ENCODE results near the gene SLC16A1. TPM values are rescaled to one million over a fixed set of nuclear protein-coding genes. Genes with fewer than 3 reads are reported as not detected.

Gene SLC16A1
- polyA plus RNA-seq, 1 donor: 43.0 TPM

DNA sequence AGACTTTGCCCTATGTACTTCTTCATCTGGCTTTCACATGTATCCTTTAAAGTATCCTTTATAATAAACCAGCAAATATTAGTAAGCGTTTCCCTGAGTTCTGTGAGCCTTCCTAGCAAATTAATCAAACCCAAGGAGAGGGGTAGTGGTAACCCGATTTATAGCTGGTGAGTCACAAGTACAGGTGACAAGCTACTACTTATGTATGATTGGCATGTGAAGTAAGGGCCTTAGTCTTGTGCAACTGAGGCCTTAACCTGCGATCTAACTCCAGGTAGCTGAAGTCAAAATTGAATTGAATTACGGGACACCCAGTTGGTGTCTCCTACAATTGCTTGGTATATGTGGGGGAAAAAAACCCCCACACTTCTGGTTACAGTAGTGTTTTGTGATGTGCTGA is 26.0 kb downstream of the SLC16A1 start:
- DNase-seq: peak in 1 of 2 donors; percentile 50

DNA sequence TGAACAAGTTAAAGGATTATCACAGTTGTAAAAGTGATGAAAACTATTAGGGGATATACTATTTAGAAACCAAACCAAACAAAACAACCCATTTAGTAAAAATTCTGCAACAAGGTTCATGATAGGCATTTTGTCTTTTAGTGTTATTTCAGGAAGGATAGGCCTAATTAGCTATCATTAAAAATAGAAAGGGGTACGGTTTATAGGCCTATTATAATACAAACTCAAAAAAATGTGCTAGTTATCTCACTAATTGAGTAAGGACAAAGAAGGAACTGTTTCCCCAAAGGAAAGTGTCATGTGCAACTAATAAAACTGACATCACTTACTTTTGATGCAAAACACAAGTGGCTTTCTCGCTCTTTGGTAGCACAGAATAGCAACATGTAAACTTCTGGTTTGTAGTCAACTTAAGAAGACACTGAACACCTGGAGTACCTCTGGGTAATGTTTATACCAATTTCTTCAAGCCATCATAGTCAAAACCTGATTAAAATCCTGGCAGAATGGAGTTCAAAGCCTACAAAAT is 28.5 kb downstream of the SLC16A1 start:
- H3K27me3 ChIP-seq (ENCODE audit: control insufficient read depth, insufficient read depth, low read length): no peaks in the 10 kb centered on the region
- H3K4me1 ChIP-seq (ENCODE audit: control insufficient read depth, insufficient read depth, low read length): no peaks in the 10 kb centered on the region
- no peaks in the 10 kb centered on the region for H3K9me3 ChIP-seq (ENCODE audit: control insufficient read depth, low read depth, low read length)
- H3K36me3 ChIP-seq (ENCODE audit: control insufficient read depth, insufficient read depth, low read length): peaks cover 3% of the 10 kb centered on the region
- H3K4me3 ChIP-seq (ENCODE audit: low read length): no peak overlapping the region
- no peak overlapping the region for H3K27ac ChIP-seq (ENCODE audit: low read length)
- WGBS (ENCODE audit: insufficient coverage, low lambda C conversion rate): no CpG with 5 or more reads among the region's 2 CpGs
- peak in 1 of 2 donors; percentile 56 for DNase-seq

More for the DNA sequence above, 26.0 kb downstream of the SLC16A1 start:
- Histone ChIP-seq H3K4me1 (ENCODE audit: control insufficient read depth, insufficient read depth, low read length) (no peaks in the 10 kb centered on the region), H3K9me3 (ENCODE audit: control insufficient read depth, low read depth, low read length) (no peaks in the 10 kb centered on the region), H3K4me3 (ENCODE audit: low read length) (no peak overlapping the region), H3K27ac (ENCODE audit: low read length) (no peak overlapping the region), H3K27me3 (ENCODE audit: control insufficient read depth, insufficient read depth, low read length) (no peaks in the 10 kb centered on the region), H3K36me3 (ENCODE audit: control insufficient read depth, insufficient read depth, low read length) (no peaks in the 10 kb centered on the region)
- no CpG with 5 or more reads among the region's 4 CpGs for WGBS (ENCODE audit: insufficient coverage, low lambda C conversion rate)

DNA sequence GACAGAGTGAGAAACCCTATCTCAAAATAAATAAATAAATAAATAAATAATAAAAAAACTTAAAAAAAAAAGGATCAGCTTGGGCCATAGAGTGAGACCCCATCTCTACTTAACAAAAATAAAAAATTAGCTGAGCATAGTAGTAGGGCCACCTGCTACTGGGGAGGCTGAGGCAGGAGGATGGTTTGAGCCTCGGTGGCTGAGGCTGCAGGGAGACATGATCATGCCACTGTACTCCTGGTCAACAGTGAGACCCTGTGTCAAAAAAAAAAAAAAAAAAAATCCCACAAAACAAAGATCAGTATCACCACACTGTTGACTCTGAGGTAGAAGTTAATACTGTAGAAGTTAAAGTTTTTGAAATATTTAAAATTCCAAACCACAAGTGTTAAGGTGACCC is 29.1 kb downstream of the SLC16A1 start:
- H3K4me1 ChIP-seq (ENCODE audit: control insufficient read depth, insufficient read depth, low read length): no peaks in the 10 kb centered on the region
- no peaks in the 10 kb centered on the region for H3K27me3 ChIP-seq (ENCODE audit: control insufficient read depth, insufficient read depth, low read length)
- H3K27ac ChIP-seq (ENCODE audit: low read length): no peak overlapping the region
- H3K9me3 ChIP-seq (ENCODE audit: control insufficient read depth, low read depth, low read length): no peaks in the 10 kb centered on the region
- no peak for DNase-seq
- H3K4me3 ChIP-seq (ENCODE audit: low read length): no peak overlapping the region
- peaks cover 5% of the 10 kb centered on the region for H3K36me3 ChIP-seq (ENCODE audit: control insufficient read depth, insufficient read depth, low read length)
- WGBS (ENCODE audit: insufficient coverage, low lambda C conversion rate): no CpG with 5 or more reads among the region's 1 CpG

DNA sequence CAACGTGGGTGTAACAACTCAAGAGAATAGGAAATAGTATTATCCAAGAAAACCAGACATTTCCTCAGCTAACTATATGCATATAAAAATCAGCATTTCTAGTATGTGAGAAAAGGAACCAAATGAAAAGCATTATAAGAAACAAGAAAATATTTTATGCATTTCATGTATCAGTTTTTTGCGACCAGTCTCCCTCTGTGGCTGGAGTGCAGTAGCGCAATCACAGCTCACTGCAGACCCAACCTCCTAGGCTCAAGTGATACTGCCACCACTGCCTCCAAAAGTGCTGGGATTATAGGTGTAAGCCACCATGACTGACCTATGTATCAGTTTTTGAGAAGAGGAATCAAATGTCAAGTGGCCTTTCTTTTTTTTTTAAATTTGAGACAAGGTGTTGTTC is 31.0 kb downstream of the SLC16A1 start:
- no peaks in the 10 kb centered on the region for H3K4me1 ChIP-seq (ENCODE audit: control insufficient read depth, insufficient read depth, low read length)
- H3K9me3 ChIP-seq (ENCODE audit: control insufficient read depth, low read depth, low read length): no peaks in the 10 kb centered on the region
- H3K27ac ChIP-seq (ENCODE audit: low read length): no peak overlapping the region
- H3K36me3 ChIP-seq (ENCODE audit: control insufficient read depth, insufficient read depth, low read length): peaks cover 6% of the 10 kb centered on the region
- H3K4me3 ChIP-seq (ENCODE audit: low read length): no peak overlapping the region
- DNase-seq: no peak
- no CpG with 5 or more reads among the region's 3 CpGs for WGBS (ENCODE audit: insufficient coverage, low lambda C conversion rate)
- no peaks in the 10 kb centered on the region for H3K27me3 ChIP-seq (ENCODE audit: control insufficient read depth, insufficient read depth, low read length)

- H3K27me3 ChIP-seq (ENCODE audit: control insufficient read depth, insufficient read depth, low read length): no peaks in the 10 kb centered on the region
- no peak for DNase-seq
- no peak overlapping the region for H3K27ac ChIP-seq (ENCODE audit: low read length)
- no peak overlapping the region for H3K4me3 ChIP-seq (ENCODE audit: low read length)
- peaks cover 8% of the 10 kb centered on the region for H3K36me3 ChIP-seq (ENCODE audit: control insufficient read depth, insufficient read depth, low read length)
- WGBS (ENCODE audit: insufficient coverage, low lambda C conversion rate): no CpG with 5 or more reads among the region's 12 CpGs
- no peaks in the 10 kb centered on the region for H3K9me3 ChIP-seq (ENCODE audit: control insufficient read depth, low read depth, low read length)
- H3K4me1 ChIP-seq (ENCODE audit: control insufficient read depth, insufficient read depth, low read length): no peaks in the 10 kb centered on the region
These were observed 32.0 kb downstream of the SLC16A1 start for GRCh38 chr1:112923959-112924349.

- no peak for DNase-seq
- H3K9me3 ChIP-seq (ENCODE audit: control insufficient read depth, low read depth, low read length): no peaks in the 10 kb centered on the region
- H3K36me3 ChIP-seq (ENCODE audit: control insufficient read depth, insufficient read depth, low read length): peaks cover 8% of the 10 kb centered on the region
- H3K27ac ChIP-seq (ENCODE audit: low read length): no peak overlapping the region
- no peak overlapping the region for H3K4me3 ChIP-seq (ENCODE audit: low read length)
- H3K27me3 ChIP-seq (ENCODE audit: control insufficient read depth, insufficient read depth, low read length): no peaks in the 10 kb centered on the region
- WGBS (ENCODE audit: insufficient coverage, low lambda C conversion rate): no CpG with 5 or more reads among the region's 25 CpGs
- H3K4me1 ChIP-seq (ENCODE audit: control insufficient read depth, insufficient read depth, low read length): no peaks in the 10 kb centered on the region
These were observed 32.6 kb downstream of the SLC16A1 start for GRCh38 chr1:112923234-112923958.

- no peak for DNase-seq
- Histone ChIP-seq H3K27ac (ENCODE audit: low read length) (no peak overlapping the region), H3K36me3 (ENCODE audit: control insufficient read depth, insufficient read depth, low read length) (peaks cover 3% of the 10 kb centered on the region), H3K4me3 (ENCODE audit: low read length) (no peak overlapping the region), H3K27me3 (ENCODE audit: control insufficient read depth, insufficient read depth, low read length) (no peaks in the 10 kb centered on the region), H3K9me3 (ENCODE audit: control insufficient read depth, low read depth, low read length) (no peaks in the 10 kb centered on the region), H3K4me1 (ENCODE audit: control insufficient read depth, insufficient read depth, low read length) (peaks cover 3% of the 10 kb centered on the region)
- WGBS (ENCODE audit: insufficient coverage, low lambda C conversion rate): no CpG with 5 or more reads among the region's 5 CpGs
These were observed 44.3 kb downstream of the SLC16A1 start for GRCh38 chr1:112911506-112912220.

GRCh38 chr1:112909847-112910246 is 46.1 kb downstream of the SLC16A1 start:
- no peaks in the 10 kb centered on the region for H3K9me3 ChIP-seq (ENCODE audit: control insufficient read depth, low read depth, low read length)
- no peak for DNase-seq
- no peaks in the 10 kb centered on the region for H3K27me3 ChIP-seq (ENCODE audit: control insufficient read depth, insufficient read depth, low read length)
- no peaks in the 10 kb centered on the region for H3K36me3 ChIP-seq (ENCODE audit: control insufficient read depth, insufficient read depth, low read length)
- no peak overlapping the region for H3K4me3 ChIP-seq (ENCODE audit: low read length)
- no CpG with 5 or more reads among the region's 2 CpGs for WGBS (ENCODE audit: insufficient coverage, low lambda C conversion rate)
- no peak overlapping the region for H3K27ac ChIP-seq (ENCODE audit: low read length)
- H3K4me1 ChIP-seq (ENCODE audit: control insufficient read depth, insufficient read depth, low read length): peaks cover 11% of the 10 kb centered on the region

DNA sequence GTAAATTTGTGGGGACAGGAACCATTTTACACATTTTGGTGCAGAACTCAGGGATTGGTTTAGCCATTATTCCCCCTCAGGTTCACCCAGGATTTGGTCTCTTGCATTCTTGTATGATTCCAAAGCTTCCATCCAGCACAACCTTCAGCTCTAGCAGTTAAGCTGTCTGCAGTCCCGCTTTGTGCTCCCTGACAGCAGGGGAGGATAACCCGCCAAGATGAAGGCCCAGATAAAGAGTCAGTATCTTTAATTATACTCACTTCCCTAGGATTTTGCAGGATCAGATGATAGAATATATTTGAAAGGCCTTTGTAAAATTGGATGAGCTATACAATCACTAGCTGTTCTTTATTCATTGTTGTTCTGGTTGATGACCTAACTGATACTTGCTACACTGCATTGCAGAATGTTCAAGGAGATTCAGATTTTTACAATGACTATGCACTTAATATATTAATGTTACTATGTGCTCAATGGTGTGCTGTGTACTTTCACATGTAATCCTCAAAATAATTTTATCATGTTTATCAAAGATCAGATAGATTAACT is 49.8 kb downstream of the SLC16A1 start:
- Histone ChIP-seq H3K4me1 (ENCODE audit: control insufficient read depth, insufficient read depth, low read length) (peaks cover 23% of the 10 kb centered on the region), H3K27me3 (ENCODE audit: control insufficient read depth, insufficient read depth, low read length) (no peaks in the 10 kb centered on the region), H3K36me3 (ENCODE audit: control insufficient read depth, insufficient read depth, low read length) (no peaks in the 10 kb centered on the region), H3K9me3 (ENCODE audit: control insufficient read depth, low read depth, low read length) (no peaks in the 10 kb centered on the region), H3K27ac (ENCODE audit: low read length) (peak overlapping the region; percentile 86), H3K4me3 (ENCODE audit: low read length) (no peak overlapping the region)
- no peak for DNase-seq
- 80% methylated on average over 1 of the region's 2 CpGs for WGBS (ENCODE audit: insufficient coverage, low lambda C conversion rate)

DNA sequence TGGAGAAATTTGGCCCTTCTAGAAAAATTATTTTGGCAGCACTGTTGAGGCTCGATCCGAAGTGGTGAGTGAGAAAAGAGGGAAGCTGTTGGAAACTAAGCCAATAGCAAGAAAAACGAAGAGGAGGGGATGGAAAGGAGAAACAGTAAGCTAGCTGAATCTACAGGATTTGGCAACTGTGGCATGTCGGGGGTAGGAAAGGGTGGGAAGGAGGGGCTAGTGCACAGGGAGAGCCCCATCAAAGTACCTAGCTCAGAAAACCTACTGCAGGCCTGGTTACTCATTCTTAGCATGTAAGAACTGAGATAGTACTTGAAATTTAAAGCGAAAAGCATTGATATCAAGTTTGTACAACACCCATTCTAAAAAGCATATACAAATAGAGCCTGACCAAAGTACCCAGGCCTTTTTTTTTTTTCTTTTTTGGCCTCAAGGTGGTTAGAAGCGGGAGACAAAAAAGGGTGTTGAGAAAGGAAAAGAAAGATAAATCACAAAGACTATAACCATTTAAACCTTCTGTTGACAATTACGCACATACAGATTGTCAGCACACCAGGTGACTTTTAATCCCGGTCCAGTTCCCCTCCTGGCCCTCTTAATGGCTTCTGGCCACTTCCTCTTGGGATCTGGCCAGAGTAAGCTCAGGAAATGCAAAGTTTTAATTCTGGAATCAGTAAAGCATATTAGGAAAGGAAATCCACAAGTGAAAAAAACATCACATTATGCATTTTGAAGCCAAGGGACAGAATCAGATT is 50.4 kb downstream of the SLC16A1 start:
- no peaks in the 10 kb centered on the region for H3K9me3 ChIP-seq (ENCODE audit: control insufficient read depth, low read depth, low read length)
- peak; percentile 69 to 88 for DNase-seq
- WGBS (ENCODE audit: insufficient coverage, low lambda C conversion rate): 18% methylated on average over 4 of the region's 8 CpGs
- H3K27me3 ChIP-seq (ENCODE audit: control insufficient read depth, insufficient read depth, low read length): no peaks in the 10 kb centered on the region
- H3K27ac ChIP-seq (ENCODE audit: low read length): peak overlapping the region; percentile 86
- H3K4me3 ChIP-seq (ENCODE audit: low read length): no peak overlapping the region
- no peaks in the 10 kb centered on the region for H3K36me3 ChIP-seq (ENCODE audit: control insufficient read depth, insufficient read depth, low read length)
- H3K4me1 ChIP-seq (ENCODE audit: control insufficient read depth, insufficient read depth, low read length): peaks cover 23% of the 10 kb centered on the region
